Activated CD8-positive, alpha-beta memory T cell treated with anti-CD3 and anti-CD28 coated beads, Interleukin-2, amount 50 U/mL, for 4 hours (primary cell): Measurements from ENCODE around the gene GIT2.
A peak's percentile ranks its signal among the peaks of the same experiment; 100 is the strongest.
"Not testable (repeated sequence)": the region's sequence is repeated elsewhere in the genome, so short reads cannot be mapped to it uniquely, and the experiment has no call there.

Experiments used
- DNase-seq: peaks from one replicate; pipeline ENCODE4 v3.0.0-alpha.2; 2020

GIT2 gene

DNA sequence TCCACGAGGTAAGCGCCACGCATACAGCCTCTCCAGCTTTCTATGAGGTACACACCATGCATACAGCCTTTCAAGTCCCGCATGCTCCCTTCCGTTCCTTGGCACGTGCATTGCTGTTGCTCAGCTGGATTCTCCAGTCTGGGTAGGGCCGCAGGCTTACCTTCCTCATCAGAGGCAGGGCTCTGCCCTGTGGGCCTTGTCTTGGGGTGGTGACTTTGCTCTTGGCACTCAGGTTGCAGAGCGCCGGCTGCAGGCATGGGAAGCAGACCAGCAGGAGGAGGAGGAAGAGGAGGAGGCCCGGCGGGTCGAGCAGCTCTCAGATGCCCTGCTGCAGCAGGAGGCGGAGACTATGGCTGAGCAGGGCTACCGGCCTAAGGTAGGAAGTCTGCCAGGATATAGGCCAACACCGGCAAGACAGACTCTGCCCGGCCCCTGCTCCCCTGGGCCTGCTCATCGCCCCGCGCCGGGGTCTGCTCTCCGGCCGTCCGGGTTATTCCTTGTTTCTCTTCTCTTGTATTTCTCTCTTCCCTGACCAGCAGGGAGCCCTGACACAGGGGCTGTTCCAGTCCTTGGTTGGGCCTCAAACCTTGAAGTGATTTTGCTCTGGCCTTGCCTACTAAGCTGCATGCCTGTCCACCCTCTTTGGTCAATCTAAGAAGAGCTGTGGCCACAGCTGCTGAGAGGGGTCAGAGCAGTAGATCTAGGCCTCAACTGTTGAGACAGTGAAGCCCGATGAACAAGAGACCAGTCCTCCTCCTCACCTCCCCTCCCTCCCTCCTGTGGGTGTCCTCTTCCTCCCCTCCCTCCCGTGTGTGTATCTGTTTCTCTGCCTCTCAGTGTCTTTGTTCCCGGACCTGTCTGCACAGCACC, 80.8 kb downstream of the GIT2 start:
- no peak for DNase-seq

DNA sequence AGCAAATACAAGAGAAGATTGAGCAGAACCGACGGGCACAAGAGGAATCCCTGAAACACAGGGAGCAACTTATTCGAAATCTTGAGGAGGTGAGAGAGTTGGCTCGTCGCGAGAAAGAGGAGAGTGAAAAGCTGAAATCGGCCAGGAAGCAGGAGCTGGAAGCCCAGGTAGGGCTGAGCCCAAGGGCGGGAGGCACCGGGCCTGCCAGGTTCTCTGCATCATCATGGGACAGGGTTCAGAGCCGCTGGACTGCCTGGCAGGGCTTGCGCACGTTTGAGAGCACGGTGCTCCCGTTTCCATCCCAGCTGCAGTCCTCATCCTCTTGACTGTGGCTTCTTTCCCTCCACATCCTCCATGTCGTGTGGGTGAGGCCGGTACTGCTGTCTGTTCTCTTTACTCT, 81.7 kb downstream of the GIT2 start:
- no peak for DNase-seq

DNA sequence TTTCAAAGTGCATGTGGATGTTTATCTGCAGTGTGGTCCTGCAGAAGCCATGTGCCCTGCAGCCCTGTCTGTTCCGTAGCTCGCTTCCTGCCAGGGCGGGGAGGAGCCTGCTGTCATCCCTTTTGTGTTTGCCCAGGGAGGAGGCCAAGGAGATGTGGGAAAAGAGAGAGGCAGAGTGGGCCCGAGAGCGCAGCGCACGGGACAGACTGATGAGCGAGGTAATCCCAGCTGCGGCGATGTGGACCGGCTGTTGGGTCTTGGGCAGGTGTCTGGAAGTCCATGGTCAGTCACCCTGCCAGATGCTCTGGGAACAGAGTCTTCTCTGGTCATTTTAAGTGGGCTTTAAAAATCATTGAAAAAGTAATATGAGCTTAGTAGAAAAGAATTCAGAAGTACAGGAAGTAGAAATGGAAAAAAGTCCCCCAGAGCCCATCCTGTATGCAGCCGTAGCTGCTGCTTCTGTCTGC, 83.3 kb downstream of the GIT2 start:
- no peak for DNase-seq

DNA sequence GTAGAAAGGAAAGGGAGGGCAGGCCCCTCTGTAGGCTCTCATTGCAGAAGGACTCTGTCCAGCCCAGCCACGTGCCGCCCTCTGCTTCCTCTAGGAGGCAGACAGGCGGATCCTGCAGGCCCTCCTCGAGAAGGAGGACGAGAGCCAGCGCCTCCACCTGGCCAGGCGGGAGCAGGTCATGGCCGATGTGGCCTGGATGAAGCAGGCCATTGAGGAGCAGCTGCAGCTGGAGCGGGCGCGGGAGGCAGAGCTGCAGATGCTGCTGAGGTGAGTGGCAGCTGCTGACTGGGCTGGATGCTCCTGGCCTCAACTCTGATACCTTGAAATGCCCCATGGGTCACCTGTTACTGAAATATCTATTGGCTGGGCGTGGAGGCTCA, 85.2 kb downstream of the GIT2 start:
- no peak for DNase-seq

DNA sequence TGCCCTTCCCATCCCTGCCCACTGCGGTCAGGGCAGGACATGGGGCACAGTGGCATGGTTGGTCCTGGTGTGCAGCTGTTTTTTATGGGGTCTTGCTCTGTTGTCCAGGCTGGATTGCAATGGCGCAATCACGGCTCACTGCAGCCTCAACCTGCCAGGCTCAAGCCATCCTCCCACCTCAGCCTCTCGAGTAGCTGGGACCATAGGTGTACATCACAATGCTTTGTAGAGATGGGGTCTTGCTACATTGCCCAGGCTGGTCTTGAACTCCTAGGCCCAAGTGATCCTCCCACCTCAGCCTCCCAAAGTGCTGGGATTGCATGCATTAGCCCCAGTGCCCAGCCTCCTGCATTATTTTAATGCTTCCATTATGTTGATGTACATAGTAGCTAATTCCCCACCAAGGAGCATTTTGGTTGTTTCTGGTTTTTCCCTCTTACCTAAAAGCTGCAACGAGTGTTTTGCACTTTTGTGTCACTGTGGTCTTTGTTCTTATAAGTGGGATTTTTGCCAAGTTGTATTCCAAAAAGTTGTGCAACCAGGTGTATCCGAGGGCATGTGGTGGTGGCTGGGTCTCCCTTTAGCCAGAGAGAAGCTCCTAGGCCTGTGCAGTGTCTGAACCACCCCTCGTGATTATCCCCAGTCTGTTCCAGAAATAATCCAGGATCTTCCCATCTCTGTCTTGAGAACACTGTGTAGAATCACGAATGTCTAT, 85.8 kb downstream of the GIT2 start:
- no peak for DNase-seq

DNA sequence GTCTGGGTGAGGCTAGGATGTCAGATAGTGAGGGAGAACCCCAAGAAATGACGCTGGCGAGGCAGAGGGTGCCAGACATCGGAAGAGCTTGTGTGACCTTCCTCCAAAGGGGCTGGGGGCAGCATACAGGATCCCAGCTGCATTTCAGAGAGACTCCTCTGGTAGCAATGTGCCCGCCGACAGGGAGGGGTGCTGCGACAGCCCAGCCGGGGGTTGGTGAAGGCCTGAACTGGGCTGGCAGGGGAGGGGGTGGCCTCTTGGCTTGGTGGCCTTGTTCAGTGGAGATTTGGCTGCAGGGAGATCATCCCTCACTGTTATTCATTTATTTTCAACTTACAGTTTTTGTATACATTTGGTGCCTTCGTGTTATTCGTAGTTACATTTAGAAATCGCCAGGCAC, 90.9 kb downstream of the GIT2 start:
- no peak for DNase-seq

DNA sequence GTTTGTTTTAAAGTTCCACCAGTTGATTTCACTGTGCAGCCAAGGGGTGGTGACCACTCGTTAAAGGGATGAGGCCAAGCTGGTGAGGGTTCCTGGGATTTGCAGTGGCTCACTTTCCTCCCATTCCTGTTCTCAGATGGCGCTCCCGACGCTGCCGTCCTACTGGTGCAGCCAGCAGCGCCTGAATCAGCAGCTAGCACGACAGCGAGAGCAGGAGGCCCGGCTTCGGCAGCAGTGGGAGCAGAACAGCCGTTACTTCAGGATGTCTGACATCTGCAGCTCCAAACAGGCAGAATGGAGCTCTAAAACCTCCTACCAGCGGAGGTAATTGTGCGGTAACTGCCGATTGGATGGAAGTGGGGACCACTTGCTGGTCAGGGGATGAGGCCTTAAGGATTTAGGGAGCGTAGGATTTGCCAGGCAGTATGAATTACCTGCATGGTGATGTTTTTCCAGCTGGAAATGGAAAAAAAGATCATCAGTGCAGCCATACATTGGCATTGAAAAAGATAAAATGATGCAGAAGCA, 93.2 kb downstream of the GIT2 start:
- DNase-seq, result no peak

DNA sequence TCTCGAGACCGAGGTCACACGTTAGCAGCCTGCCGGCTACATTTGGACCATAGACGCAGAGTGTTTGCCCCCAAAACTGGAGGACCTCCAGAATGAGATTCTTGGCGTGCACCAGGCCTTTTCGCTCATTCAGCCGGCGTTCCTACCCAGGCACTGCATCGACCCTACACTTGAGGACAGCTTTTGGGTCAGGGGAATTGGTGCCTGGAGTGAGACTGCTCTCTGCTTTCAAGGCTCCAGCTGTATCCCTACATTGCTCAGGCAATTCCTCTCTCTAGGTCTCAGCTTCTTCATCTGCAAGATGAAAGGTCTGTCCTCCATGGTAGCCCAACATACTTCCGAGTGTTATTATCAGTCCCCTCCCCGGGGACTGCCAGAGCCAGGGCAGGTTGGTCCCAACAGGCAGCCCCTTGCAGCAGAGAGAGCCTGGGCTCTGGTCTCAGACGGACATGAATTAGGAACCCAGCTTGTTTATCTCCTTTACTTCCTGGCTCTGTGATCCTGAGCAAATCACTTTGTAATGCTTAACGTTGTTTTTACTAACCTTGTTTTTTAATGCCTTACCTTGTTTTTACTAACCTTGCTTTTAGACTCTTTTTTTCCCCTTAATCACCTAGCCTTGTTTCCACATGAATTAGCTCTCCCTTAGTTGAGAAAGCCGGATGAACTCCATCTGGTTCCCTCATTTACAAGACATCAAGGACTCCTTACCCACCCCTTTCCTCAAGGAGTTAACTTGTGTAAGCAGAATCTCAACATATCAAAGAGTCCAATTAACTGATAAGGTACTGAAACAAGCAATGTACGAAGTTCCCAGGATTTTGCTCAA, 95.2 kb downstream of the GIT2 start:
- DNase-seq, result no peak

DNA sequence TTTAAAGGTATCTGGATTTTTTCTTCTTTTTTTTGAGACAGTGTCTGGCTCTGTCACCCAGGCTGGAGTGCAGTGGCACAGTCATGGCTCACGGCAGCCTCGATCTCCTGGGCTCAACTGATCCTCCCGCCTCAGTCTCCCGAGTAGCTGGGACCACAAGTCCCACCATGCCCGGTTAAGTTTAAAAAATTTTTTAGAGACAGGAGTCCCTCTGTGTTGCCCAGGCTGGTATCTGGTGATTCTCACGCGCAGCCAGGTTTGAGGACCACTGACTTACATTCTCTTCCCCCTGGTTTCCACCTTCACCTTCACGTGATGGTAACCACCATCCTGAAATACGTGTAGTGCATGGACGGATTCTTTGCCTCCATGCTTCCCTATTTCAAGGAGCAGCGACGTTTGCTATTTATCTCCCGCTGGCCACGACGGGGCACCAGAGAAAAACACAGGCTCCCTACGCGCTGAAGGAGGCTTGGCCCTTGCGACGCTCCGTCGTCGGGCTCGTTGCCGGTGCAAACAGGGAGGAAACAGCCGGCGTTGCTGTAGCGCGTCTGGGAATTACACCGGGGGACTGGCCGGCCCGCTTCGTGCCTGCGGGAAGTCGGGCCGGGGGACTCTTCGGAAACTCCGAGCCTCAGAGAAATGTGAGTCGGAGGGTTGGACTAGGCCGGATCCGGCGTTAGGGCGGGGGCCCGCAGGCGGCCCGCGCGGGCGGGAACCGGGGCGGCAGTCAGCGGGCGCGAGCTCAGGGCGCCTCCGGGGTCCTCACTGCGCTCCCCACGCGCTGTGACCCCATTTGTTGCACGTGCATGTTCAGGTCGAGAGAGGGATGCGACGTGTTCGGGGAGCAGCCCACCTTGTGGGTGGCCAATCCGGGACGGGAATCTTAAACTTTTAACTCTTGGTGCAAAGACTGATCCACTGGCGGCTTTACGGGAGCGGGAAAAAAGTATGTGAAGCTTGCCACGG, 96.1 kb downstream of the GIT2 start, which contains the start of gene TCHP:
TSS of gene TCHP (plus strand) at position 492 of the 969 bp plus-strand sequence. CDS start 2,753 bp downstream, outside the sequence.
- peak; percentile 70 for DNase-seq

DNA sequence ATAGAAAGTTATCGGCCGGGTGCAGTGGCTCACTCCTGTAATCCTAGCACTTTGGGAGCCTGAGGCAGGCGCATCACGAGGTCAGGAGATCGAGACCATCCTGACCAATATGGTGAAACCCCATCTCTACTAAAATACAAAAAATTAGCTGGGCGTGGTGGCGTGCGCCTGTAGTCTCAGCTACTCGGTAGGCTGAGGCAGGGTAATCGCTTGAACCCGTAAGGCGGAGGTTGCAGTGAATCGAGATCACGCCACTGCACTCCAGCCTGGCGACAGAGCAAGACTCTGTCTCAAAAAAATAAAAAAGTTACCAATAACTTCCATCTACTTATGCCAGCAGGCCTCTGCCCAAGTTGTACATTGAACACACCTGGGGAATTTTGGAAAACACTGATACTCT, 96.8 kb downstream of the GIT2 start:
- not testable (repeated sequence) for DNase-seq

DNA sequence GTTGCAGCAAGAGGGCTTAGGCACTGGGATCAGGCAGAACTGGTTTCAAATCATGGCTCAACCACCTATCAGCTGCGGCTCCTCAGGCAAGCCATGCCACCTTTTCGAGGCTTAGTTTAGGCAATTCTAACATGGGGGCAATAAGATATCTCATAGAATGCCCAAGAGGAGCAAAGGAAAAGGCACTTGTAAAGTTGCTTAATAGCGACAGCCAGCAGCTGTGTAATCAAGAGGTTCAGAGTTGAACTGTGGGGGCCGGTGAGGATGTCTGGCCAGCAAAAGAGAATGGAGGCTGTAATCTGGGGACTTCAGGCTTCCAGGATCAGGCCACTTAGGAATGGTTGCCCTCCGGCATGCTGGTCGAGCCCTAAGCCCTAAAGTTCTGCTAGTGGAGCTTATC, 99.1 kb downstream of the GIT2 start:
- DNase-seq, result no peak

DNA sequence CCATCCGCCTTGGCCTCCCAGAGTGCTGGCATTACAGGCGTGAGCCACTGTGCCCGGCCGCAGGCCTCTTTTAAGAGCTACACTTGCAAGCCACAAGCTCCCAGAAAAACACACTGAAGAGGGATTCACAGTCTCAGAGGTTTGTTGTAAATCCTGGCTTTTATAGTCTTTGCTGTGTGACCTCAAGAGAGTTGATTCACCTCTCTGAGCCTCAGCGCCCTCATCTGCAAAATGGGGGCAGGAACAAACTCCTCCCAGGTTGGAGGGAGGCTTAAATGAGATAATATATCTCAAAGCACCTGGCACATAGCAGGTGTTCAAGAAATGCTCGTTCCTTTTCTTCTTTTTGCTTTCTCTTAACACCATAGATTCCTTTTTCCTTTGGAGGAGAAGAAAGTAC, 100.0 kb downstream of the GIT2 start:
- DNase-seq, result no peak

DNA sequence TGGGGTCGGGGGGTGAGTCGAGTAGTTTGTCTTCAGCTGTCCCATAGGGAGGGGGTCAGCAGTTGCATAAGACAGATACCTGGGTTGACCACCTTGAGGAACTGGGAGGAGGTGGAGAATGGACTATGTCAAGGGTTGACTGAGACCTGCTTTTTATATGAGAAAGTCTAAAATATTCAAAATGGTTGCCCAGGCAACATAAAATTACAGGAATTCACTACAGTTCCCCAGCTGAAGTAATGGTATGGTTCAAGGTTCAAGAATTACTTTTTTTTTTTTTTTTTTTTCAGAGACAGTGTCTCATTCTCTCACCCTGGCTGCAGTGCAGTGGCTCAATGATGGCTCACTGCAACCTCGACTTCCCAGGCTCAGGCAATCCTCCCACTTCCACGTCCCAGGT, 101.2 kb downstream of the GIT2 start:
- no peak for DNase-seq

DNA sequence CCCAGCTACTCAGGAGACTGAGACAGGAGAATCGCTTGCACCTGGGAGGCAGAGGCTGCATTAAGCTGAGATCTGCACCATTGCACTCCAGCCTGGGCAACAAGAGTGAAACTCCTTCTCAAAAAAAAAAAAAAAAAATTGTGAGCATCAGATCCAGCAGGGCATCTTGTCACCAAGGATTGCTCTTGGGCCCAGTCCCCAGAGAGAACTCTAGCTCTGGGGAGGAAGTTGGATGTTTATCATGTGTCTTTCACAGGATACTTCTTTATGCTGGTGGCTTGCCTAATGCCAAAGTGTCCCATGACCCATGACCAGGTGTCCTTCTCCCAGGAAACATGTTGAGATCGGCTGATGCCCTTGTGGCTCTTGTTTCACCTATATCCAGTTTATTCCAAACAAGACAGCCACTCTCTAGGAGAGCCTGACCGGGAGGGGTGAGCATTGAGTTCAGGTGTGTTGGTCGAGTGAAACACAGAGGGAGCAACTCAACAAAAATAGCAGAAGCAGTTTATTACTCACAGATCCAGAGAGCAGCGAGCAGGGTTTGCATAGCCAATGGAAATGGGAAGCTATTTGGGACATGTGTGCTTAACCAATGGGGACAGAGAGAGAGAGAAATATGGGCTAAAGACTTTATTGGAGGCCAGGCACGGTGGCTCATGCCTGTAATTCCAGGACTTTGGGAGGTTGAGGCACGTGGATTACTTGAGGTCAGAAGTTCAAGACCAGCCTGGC, 102.7 kb downstream of the GIT2 start:
- no peak for DNase-seq

DNA sequence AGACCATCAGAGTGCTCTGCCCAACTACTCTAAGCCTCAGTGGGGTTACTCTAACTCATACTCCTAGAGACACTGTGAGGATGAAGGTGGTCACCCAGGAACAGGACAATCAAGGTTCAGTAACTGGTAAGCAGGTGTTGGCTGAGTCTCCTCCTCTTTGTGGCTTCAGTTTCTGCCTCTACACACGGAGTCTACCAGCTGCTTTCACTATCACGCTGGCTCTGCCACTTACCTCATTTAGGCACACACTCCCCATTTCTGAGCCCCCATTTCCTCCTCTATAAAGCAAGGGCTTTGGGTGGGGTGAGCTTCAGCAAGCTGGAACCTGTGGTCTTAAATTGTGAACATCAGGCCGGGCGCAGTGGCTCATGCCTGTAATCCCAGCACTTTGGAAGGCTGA, 103.4 kb downstream of the GIT2 start:
- DNase-seq, result no peak

DNA sequence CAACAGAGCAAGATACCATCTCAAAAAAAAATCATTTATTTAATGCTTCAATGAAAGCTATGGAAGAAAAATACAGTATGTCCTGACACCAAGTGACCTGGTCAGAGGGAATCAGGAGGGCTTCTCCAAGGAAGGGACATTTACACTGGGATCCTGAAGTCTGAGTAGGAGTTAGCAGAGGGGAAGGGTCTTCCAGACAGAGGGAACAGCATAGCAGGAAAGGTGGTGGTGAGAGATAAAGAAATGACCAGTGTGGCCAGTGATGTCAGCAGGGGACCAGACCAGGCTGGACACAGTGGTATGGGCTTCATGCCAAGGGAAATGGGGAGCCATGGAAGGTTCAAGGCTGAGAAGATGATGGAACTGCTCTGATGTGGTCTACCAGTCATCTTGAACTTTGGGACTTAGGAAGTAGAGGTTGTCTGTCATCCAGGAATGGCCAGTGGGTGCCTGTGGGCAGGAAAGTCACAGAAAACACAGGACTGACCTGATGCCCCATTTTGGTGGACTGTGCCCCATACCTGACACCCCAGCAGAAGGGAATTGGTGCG, 103.9 kb downstream of the GIT2 start:
- no peak for DNase-seq

DNA sequence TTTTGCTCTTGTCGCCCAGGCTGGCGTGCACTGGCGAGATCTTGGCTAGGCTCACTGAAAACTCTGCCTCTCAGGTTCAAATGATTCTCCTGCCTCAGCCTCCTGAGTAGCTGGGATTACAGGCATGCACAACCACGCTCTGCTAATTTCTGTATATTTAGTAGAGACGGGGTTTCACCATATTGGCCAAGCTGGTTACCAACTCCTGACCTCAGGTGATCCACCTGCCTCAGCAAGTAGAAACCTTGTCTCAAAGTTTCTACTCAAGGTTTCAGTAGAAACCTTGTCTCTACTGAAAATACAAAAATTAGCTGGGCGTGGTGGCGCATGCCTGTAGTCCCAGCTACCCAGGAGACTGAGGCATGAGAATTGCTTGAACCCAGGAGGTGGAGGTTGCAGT, 104.4 kb downstream of the GIT2 start:
- not testable (repeated sequence) for DNase-seq

DNA sequence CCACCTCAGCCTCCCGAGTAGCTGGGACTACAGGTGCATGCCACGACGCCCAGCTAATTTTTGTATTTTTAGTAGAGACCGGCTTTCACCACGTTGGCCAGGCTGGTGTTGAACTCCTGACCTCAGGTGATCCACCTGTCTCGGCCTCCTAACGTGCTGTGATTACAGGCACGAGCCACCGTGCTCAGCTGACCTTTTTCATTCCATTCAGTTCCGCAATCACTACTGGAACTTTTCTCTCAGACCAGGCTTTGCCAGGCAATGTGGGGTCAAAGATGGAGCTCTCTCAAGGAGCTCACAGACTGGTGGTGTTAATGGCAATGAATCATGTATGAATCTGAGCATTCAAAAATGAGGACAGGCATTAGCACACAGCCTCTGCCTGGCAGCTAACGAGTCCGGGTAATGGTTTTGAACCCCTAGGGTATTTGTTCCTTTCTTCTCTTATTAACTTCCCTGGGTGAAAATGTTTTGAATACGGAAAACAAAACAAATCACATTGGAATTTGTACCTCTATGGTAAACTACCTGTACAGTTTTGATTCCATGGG, 105.5 kb downstream of the GIT2 start:
- DNase-seq, result no peak

DNA sequence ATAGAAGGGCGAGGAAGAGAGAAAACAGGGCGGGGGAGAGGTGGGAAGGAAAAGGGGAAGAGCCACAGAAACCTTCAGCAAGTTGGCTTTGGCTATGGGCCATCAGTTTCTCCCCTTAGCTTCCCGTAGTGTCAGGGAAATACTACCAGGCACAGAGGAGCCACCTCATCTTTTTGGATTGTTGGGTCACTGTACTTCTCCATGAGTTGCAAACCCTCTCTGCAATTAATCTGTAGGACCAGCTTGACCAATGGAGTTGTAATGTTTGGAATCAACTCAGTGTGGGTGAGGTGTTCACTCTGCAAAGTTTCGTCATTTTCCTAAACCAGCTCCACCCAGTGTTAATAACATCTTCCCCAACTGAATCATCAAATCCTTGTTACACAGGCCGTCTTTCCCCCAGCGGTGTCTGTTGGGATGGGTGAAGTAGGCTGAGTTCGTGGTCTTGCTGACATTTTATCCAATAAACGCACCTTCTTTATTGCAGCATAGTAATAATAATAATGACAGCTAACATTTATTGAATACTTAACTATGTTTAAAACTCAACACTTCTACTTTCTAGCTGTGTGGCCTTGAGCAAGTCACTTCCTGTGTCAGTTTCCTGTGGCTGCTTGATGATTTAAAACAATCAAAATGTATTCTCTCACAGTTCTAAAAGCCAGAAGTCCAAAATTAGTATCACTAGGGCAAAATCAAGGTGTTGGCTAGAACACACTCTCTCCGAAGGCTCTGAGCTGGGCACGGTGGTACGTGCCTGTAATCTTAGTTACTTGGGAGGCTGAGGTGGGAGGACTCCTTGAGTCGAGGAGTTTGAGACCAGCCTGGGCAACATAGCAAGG, 107.8 kb downstream of the GIT2 start:
- no peak for DNase-seq
